A673 (cell line): ENCODE measurements around the gene MINDY4.

Source experiments
- EZH2 ChIP-seq: fragments of 200-600 bp; sonication (generic); IDR thresholded peaks from 2 replicates; pipeline ENCODE4 v1.6.1; 2017; ENCODE audit warnings: borderline replicate concordance, low read depth, mild to moderate bottlenecking, mixed read lengths, antibody characterized with exemption, low read length; ENCODE audit not compliant: poor library complexity, severe bottlenecking
- TF ChIP-seq, protein P1 (sequence below): fragments of 300-800, 200-600 bp; sonication (generic); conservative IDR thresholded peaks from 2 replicates; pipeline ENCODE4 v1.5.1; 2017; ENCODE audit warnings: low read depth, mild to moderate bottlenecking, antibody characterized with exemption, low read length, moderate library complexity, mixed read lengths

GRCh38 chr7:30841025-30841735 lies 70.0 kb downstream of the MINDY4 start:
- TF ChIP-seq, protein P1, sequence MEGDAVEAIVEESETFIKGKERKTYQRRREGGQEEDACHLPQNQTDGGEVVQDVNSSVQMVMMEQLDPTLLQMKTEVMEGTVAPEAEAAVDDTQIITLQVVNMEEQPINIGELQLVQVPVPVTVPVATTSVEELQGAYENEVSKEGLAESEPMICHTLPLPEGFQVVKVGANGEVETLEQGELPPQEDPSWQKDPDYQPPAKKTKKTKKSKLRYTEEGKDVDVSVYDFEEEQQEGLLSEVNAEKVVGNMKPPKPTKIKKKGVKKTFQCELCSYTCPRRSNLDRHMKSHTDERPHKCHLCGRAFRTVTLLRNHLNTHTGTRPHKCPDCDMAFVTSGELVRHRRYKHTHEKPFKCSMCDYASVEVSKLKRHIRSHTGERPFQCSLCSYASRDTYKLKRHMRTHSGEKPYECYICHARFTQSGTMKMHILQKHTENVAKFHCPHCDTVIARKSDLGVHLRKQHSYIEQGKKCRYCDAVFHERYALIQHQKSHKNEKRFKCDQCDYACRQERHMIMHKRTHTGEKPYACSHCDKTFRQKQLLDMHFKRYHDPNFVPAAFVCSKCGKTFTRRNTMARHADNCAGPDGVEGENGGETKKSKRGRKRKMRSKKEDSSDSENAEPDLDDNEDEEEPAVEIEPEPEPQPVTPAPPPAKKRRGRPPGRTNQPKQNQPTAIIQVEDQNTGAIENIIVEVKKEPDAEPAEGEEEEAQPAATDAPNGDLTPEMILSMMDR, result no peak
- TF ChIP-seq EZH2, result no peak
